ENCODE results near the gene MEIS2. TPM values are rescaled to one million over a fixed set of nuclear protein-coding genes. Genes with fewer than 3 reads are reported as not detected.

Gene MEIS2
- total RNA-seq, 1 donor = 73.0 TPM

Small RNAs within 50 kb of the gene (small RNA-seq; reads per million reads assigned to genes)
- gene MIR8063 (not detected), gene RF00012 (0.28 reads per million), gene RF00019 (not detected)

All from fibroblast of villous mesenchyme (primary cell).